Vagina (tissue), 2 donors: ENCODE data around the gene SEMA3D.

Experiments
- POLR2A ChIP-seq, 2 donors: fragments of 450-650 bp; IDR thresholded peaks; one replicate each; pipeline ENCODE4 v1.6.1; 2017; ENCODE audit warnings: antibody characterized with exemption in 2 of 2, mild to moderate bottlenecking in 2 of 2, moderate library complexity in 2 of 2
- POLR2AphosphoS5 ChIP-seq, 2 donors: sonication (generic); formaldehyde crosslinking; IDR thresholded peaks; one replicate each; pipeline ENCODE4 v1.9.0; 2017; ENCODE audit warnings: antibody characterized with exemption in 2 of 2, mild to moderate bottlenecking in 2 of 2, low read depth in 1 of 2; ENCODE audit not compliant: insufficient read depth in 1 of 2
- TF ChIP-seq, protein P1 (sequence below), 3 experiments: fragments of 450-650 bp in 2 of 3; fragments of 200-600 bp in 1 of 3; sonication (generic) in 1 of 3; IDR thresholded peaks; one replicate each; pipeline ENCODE4 v1.5.1; 2017 to 2019; ENCODE audit warnings: antibody characterized with exemption in 3 of 3, mild to moderate bottlenecking in 2 of 3, moderate library complexity in 2 of 3

DNA sequence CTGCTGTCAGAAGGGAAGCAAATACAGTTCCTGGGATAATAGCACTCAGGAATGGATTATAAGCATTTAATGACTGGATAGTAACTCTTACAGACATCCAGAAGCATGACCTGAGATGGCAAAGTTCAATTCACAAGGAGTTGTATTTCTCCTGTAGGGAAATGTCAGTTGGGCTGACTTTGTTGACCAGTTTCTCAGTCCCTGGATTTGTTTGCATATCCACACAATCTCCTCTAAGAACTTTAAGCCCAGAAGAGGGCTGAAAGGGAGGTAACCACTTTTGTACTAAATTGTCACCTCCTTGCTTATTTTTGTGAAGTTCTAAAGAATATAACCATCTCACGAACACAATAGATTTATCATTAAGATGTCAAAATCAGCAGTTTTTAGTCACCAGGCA lies 140.3 kb downstream of the SEMA3D start:
- TF ChIP-seq, protein P1, sequence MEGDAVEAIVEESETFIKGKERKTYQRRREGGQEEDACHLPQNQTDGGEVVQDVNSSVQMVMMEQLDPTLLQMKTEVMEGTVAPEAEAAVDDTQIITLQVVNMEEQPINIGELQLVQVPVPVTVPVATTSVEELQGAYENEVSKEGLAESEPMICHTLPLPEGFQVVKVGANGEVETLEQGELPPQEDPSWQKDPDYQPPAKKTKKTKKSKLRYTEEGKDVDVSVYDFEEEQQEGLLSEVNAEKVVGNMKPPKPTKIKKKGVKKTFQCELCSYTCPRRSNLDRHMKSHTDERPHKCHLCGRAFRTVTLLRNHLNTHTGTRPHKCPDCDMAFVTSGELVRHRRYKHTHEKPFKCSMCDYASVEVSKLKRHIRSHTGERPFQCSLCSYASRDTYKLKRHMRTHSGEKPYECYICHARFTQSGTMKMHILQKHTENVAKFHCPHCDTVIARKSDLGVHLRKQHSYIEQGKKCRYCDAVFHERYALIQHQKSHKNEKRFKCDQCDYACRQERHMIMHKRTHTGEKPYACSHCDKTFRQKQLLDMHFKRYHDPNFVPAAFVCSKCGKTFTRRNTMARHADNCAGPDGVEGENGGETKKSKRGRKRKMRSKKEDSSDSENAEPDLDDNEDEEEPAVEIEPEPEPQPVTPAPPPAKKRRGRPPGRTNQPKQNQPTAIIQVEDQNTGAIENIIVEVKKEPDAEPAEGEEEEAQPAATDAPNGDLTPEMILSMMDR (IDR thresholded peaks at IDR 0.05): no peak
- TF ChIP-seq POLR2A (IDR thresholded peaks at IDR 0.05) (no peak), POLR2AphosphoS5 (IDR thresholded peaks at IDR 0.05; ENCODE audit: insufficient read depth in 1 of 2, low read depth in 1 of 2) (no peak)
